HepG2 (cell line): ENCODE results near the gene RGS6. TPM values are rescaled to one million over a fixed set of nuclear protein-coding genes. Genes with fewer than 3 reads are reported as not detected.

Experiments used
- ATAC-seq: fragments of 200-7000 bp; cut with Tn5 transposase; 3 replicates; pipeline ENCODE4 v1.9.1; 2020; ENCODE audit warnings: mild to moderate bottlenecking, moderate library complexity
- BruUV-seq: library from RNA; stranded (reverse); fragments of 400-500 nt; replicated peaks from 2 replicates; lab custom pipeline; 2021; lab: Mats Ljungman, UMichigan
- CTCF ChIA-PET: fragments of 300-600 bp; formaldehyde crosslinking; extraction: SDS; loops from one replicate; lab custom pipeline; 2021; ENCODE audit warnings: low total read pairs, inconsistent platforms, low intra/inter-chr PET ratio; lab: Yijun Ruan, JAX
- POLR2A ChIA-PET: fragments of 350-600 bp; sonication (Branson Sonifier 250); formaldehyde crosslinking; loops from one replicate; lab custom pipeline; 2020; ENCODE audit warnings: antibody characterized with exemption, inconsistent platforms; lab: Yijun Ruan, JAX
- DNase-seq: peaks from one replicate; pipeline ENCODE4 v3.0.0-alpha.2; 2015; ENCODE audit warnings: low spot score
- FAIRE-seq: peaks from 3 replicates; lab custom pipeline; 2011; peaks lifted over from hg19 to GRCh38; lab: Jason Lieb, UNC
- H2AFZ ChIP-seq: one replicate; pipeline ENCODE4 v1.6.1; 2011; ENCODE audit warnings: low read length, inconsistent platforms
- H3K27ac ChIP-seq: fragments of 300-600 bp; 3 replicates; pipeline ENCODE4 v1.8.0; 2011; ENCODE audit warnings: mixed run types, mild to moderate bottlenecking, mixed read lengths, low read length, inconsistent platforms; ENCODE audit not compliant: insufficient read depth; ENCODE audit errors: extremely low read length
- H3K27me3 ChIP-seq, 2 experiments: fragments of 200-600 bp in 1 of 2; 2 replicates in 1 of 2; 3 replicates in 1 of 2; pipeline versions ENCODE4 v1.6.0 to v1.8.0; 2011; ENCODE audit warnings: low read length in 2 of 2, mild to moderate bottlenecking in 2 of 2, moderate library complexity in 2 of 2, inconsistent platforms in 1 of 2; ENCODE audit not compliant: insufficient read depth in 2 of 2, control insufficient read depth in 1 of 2
- H3K36me3 ChIP-seq, 2 experiments: fragments of 200-600 bp in 1 of 2; replicated peaks in 1 of 2; 2 replicates in 1 of 2; 3 replicates in 1 of 2; pipeline versions ENCODE4 v1.5.1 to v1.8.0; 2011; ENCODE audit warnings: low read length in 2 of 2, inconsistent platforms in 1 of 2; ENCODE audit not compliant: insufficient read depth in 2 of 2, control insufficient read depth in 1 of 2
- H3K4me1 ChIP-seq: 2 replicates; pipeline ENCODE4 v1.5.1; 2012; ENCODE audit warnings: low read length, inconsistent platforms; ENCODE audit not compliant: insufficient read depth
- H3K4me2 ChIP-seq: 2 replicates; pipeline ENCODE4 v1.6.0; 2011; ENCODE audit warnings: low read depth, low read length, inconsistent platforms
- H3K4me3 ChIP-seq, 3 experiments: fragments of 200-600 bp in 1 of 3; sonication (generic), shearing (Covaris generic) in 1 of 3; replicated peaks in 1 of 3; 2 replicates each; pipeline ENCODE4 v1.5.1; 2011 to 2016; ENCODE audit warnings: low read length in 3 of 3, inconsistent platforms in 2 of 3, low read depth in 2 of 3, mild to moderate bottlenecking in 2 of 3, control low read depth in 1 of 3, mixed read lengths in 1 of 3; ENCODE audit not compliant: insufficient read depth in 1 of 3
- H3K79me2 ChIP-seq: one replicate; pipeline ENCODE4 v1.6.1; 2011; ENCODE audit warnings: low read length, inconsistent platforms; ENCODE audit not compliant: insufficient read depth
- H3K9ac ChIP-seq: 2 replicates; pipeline ENCODE4 v1.6.0; 2011; ENCODE audit warnings: mild to moderate bottlenecking, low read depth, low read length, inconsistent platforms; ENCODE audit not compliant: insufficient read depth
- H3K9me3 ChIP-seq: 2 replicates; pipeline ENCODE4 v1.5.1; 2012; ENCODE audit warnings: mild to moderate bottlenecking, low read length
- H4K20me1 ChIP-seq: 2 replicates; pipeline ENCODE4 v1.6.0; 2011; ENCODE audit warnings: inconsistent platforms, mild to moderate bottlenecking, low read length, moderate library complexity; ENCODE audit not compliant: insufficient read depth
- HOXA5 ChIP-seq: sonication (generic); formaldehyde crosslinking; IDR thresholded peaks from 2 replicates; pipeline ENCODE4 v1.4.0; 2020; ENCODE audit warnings: missing genetic modification reagents
- KDM5A ChIP-seq: fragments of 200-600 bp; sonication (generic); IDR thresholded peaks from 2 replicates; pipeline ENCODE4 v1.7.0; 2018; ENCODE audit warnings: antibody characterized with exemption, mild to moderate bottlenecking, low read length, borderline replicate concordance
- KLF9 ChIP-seq: IDR thresholded peaks from 2 replicates; pipeline ENCODE4 v1.6.1; 2016; ENCODE audit warnings: low read depth
- PATZ1 ChIP-seq: sonication (generic); formaldehyde crosslinking; IDR thresholded peaks from 2 replicates; pipeline ENCODE4 v1.4.0; 2020; ENCODE audit warnings: missing genetic modification reagents
- PCBP2 ChIP-seq: fragments of 200-400 bp; formaldehyde crosslinking; optimal IDR thresholded peaks from 2 replicates; pipeline ENCODE3; 2018; ENCODE audit warnings: low read length, low read depth; ENCODE audit not compliant: poor library complexity, severe bottlenecking
- RFX5 ChIP-seq: IDR thresholded peaks from 2 replicates; pipeline ENCODE4 v1.6.1; 2011; ENCODE audit warnings: low read depth, low read length, improper control_type of control experiment
- RFXAP ChIP-seq: sonication (generic); formaldehyde crosslinking; IDR thresholded peaks from 2 replicates; pipeline ENCODE4 v1.4.0; 2020; ENCODE audit warnings: missing genetic modification reagents, borderline replicate concordance
- SNRNP70 ChIP-seq: fragments of 200-400 bp; formaldehyde crosslinking; IDR thresholded peaks from 2 replicates; pipeline ENCODE4 v1.6.1; 2017; ENCODE audit warnings: mild to moderate bottlenecking, low read depth, low read length, moderate library complexity
- ZNF207 ChIP-seq: fragments of 450-650 bp; IDR thresholded peaks from 2 replicates; pipeline ENCODE4 v1.6.1; 2016; ENCODE audit warnings: antibody characterized with exemption, borderline replicate concordance
- ZNF496 ChIP-seq: sonication (generic); formaldehyde crosslinking; IDR thresholded peaks from 2 replicates; pipeline ENCODE4 v1.8.1; 2023; ENCODE audit warnings: mild to moderate bottlenecking, moderate library complexity, missing genetic modification reagents; ENCODE audit not compliant: insufficient replicate concordance
- ZNF574 ChIP-seq: sonication (generic); formaldehyde crosslinking; IDR thresholded peaks from 2 replicates; pipeline ENCODE4 v1.4.0; 2020; ENCODE audit warnings: missing genetic modification reagents
- ZNF75D ChIP-seq: sonication (generic); formaldehyde crosslinking; IDR thresholded peaks from 2 replicates; pipeline ENCODE4 v1.8.1; 2023; ENCODE audit warnings: missing genetic modification reagents, mild to moderate bottlenecking, borderline replicate concordance
- WGBS: methylation state at CpG from one replicate; pipeline ENCODE4 v1.1.6; 2017; ENCODE audit warnings: low lambda C conversion rate; 5-methylcytosine and 5-hydroxymethylcytosine counted together
- in situ Hi-C: cut with HindIII; loops from 2 replicates; pipeline ENCODE4 v1.10.0; 2017; ENCODE audit warnings: low pct_unique_long_range_greater_than_20kb; ENCODE audit not compliant: extremely low pct_ligation_motif_present
- intact Hi-C: fragments of 100-400 bp; cut with micrococcal nuclease; formaldehyde crosslinking; loops from one replicate; pipeline ENCODE4 v1.10.0; 2022; ENCODE audit not compliant: unreplicated experiment
- polyA plus RNA-seq, 8 experiments: library from polyadenylated mRNA; depleted of rRNA in 3 of 8; stranded (reverse) in 7 of 8; unstranded in 1 of 8; fragments of >200 nt; fragmentation: Illumina TruSeq in 4 of 8; extraction: Trizol in 4 of 8; gene quantifications; 2 replicates each; pipeline versions ENCODE4 v1.2.1 to v1.2.3, GENCODE V29; 2011 to 2016; ENCODE audit warnings: low read depth in 4 of 8, missing spikeins in 1 of 8, mixed read lengths in 1 of 8; ENCODE audit not compliant: insufficient read depth in 1 of 8
- total RNA-seq, 5 experiments: library from RNA; depleted of rRNA; stranded (reverse); fragments of >200 nt; fragmentation: Illumina TruSeq; extraction: Trizol; gene quantifications; 2 replicates each; pipeline ENCODE4 v1.2.3, GENCODE V29; 2016; ENCODE audit warnings: low read depth in 1 of 5
- TF ChIP-seq, protein P1 (sequence below): sonication (generic); formaldehyde crosslinking; IDR thresholded peaks from 2 replicates; pipeline ENCODE4 v1.5.0; 2020; ENCODE audit warnings: missing genetic modification reagents, mild to moderate bottlenecking, borderline replicate concordance

Gene RGS6
- total and polyA plus RNA-seq, 2 of the 13 experiments (the other 11 are each of a cell fraction or from before 2014, with no cell fraction given), result not detected

DNA sequence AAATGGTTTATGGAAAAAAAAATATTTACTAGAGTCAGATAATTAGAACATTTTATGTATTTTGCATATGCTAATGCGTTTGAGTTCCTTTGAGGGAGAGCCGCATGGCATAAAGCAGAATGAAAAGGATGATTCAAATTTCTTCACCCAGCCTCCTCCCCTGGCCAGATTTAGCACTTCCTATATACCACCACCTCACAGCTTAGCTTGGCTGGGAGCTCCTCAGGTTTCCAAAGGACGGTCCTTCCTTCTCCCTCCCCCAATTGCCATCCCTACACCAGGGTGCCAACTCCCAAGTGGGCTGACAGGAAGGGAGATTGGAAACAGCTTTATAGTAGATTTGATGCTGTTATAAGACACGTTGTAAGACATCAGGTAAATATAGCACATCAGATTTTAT lies 157.4 kb downstream of the RGS6 start:
- Histone ChIP-seq H3K9ac (no peak overlapping the region), H3K27ac (no peak overlapping the region), H3K4me1 (no peaks in the 10 kb centered on the region), H3K4me2 (no peak overlapping the region), H4K20me1 (no peaks in the 10 kb centered on the region), H3K36me3 (no peaks in the 10 kb centered on the region), H3K9me3 (no peaks in the 10 kb centered on the region), H3K79me2 (no peaks in the 10 kb centered on the region), H2AFZ (no peak overlapping the region), H3K4me3 (no peak overlapping the region)
- intact Hi-C loops, result no loop called here
- DNase-seq (no peak), ATAC-seq (no peak)
- ChIA-PET CTCF (no interaction called here), POLR2A (no interaction called here)
- WGBS, result 9% methylated on average over 4 of the region's 4 CpGs
- BruUV-seq, result no TSS peak
- in situ Hi-C loops, result no loop called here
- TF ChIP-seq ZNF75D (no peak), ZNF496 (CRISPR knock-in tag) (no peak), PCBP2 (no peak), ZNF574 (CRISPR knock-in tag) (no peak), HOXA5 (CRISPR knock-in tag) (no peak), KLF9 (CRISPR knock-in tag) (no peak), KDM5A (no peak), ZNF207 (no peak), SNRNP70 (no peak), RFXAP (CRISPR knock-in tag) (no peak), RFX5 (no peak), PATZ1 (CRISPR knock-in tag) (no peak)
- TF ChIP-seq, protein P1, sequence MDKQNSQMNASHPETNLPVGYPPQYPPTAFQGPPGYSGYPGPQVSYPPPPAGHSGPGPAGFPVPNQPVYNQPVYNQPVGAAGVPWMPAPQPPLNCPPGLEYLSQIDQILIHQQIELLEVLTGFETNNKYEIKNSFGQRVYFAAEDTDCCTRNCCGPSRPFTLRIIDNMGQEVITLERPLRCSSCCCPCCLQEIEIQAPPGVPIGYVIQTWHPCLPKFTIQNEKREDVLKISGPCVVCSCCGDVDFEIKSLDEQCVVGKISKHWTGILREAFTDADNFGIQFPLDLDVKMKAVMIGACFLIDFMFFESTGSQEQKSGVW (CRISPR knock-in tag), result no peak
- TF ChIP-seq, all 625 proteins: peak for 0
- no peak for FAIRE-seq
- no peaks in the 10 kb centered on the region; a peak in 1 of 5 replicates for H3K27me3 ChIP-seq
